Activated CD4-positive, alpha-beta memory T cell treated with anti-CD3 and anti-CD28 coated beads for 36 hours (primary cell): ENCODE measurements around the gene SAMD14. TPM values are rescaled to one million over a fixed set of nuclear protein-coding genes. Genes with fewer than 3 reads are reported as not detected.

ENCODE experiments used
- CTCF ChIA-PET: fragments of 350-600 bp; sonication (Branson Sonifier 250); formaldehyde crosslinking; loops from one replicate; lab custom pipeline; 2021; ENCODE audit warnings: antibody characterized with exemption, inconsistent platforms; lab: Charles Lee
- POLR2A ChIA-PET: fragments of 350-600 bp; sonication (Branson Sonifier 250); formaldehyde crosslinking; loops from one replicate; lab custom pipeline; 2021; ENCODE audit warnings: antibody characterized with exemption; lab: Charles Lee
- DNase-seq: peaks from one replicate; pipeline ENCODE4 v3.0.0-alpha.2; 2020
- H3K27ac Mint-ChIP-seq: one replicate; pipeline ENCODE4 v1.8.0; 2021; ENCODE audit warnings: mixed read lengths
- H3K27me3 Mint-ChIP-seq: one replicate; pipeline ENCODE4 v1.8.0; 2021; ENCODE audit warnings: mixed read lengths
- H3K36me3 Mint-ChIP-seq: one replicate; pipeline ENCODE4 v1.8.0; 2021; ENCODE audit warnings: mixed read lengths
- H3K4me1 Mint-ChIP-seq: one replicate; pipeline ENCODE4 v1.8.0; 2021; ENCODE audit warnings: low read depth, mixed read lengths
- H3K4me3 Mint-ChIP-seq: one replicate; pipeline ENCODE4 v1.8.0; 2021; ENCODE audit warnings: mild to moderate bottlenecking, mixed read lengths
- H3K9me3 Mint-ChIP-seq: one replicate; pipeline ENCODE4 v1.8.0; 2021; ENCODE audit warnings: mixed read lengths
- intact Hi-C: fragments of 100-400 bp; cut with micrococcal nuclease; formaldehyde crosslinking; loops from one replicate; pipeline ENCODE4 v1.15.1; 2023
- total RNA-seq, 2 experiments: library from RNA; stranded (reverse); gene quantifications; one replicate each; pipeline ENCODE4 v1.2.3, GENCODE V29; 2021

The SAMD14 gene
- total RNA-seq, 2 experiments from 2014 or later = 3.4 to 3.7 TPM

DNA sequence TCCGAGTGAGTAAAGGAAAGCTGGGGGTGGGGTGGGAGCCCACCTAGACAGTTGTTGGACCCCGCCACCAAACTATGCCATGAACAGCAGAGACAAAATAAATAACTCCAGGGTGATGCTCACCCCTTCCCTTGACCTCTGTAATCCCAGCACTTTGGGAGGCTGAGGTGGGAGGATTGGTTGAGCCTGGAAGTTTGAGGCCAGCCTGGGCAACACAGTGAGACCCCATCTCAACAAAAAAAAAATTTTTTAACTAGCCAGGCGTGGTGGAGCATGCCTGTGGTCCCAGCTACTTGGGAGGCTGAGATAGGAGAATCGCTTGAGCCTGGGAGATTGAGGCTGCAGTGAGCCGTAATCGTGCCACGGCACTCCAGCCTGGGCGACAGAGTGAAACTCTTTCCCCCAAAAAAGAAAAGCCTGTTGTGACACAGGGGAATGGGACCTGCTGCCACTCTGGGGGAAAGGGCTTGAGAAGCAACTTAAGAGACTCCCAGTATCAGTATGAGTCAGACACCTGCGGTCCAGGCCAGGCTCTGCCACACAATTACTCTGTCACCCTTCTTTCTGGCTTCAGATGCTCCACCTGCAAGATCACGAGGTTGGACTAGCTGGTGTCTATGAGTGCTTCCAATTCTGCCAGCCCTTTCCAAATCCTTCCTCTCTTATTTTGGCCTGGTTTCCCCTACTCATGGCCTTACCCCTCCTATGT is 40.9 kb upstream of the SAMD14 start:
- Mint-ChIP-seq H3K4me1 (peaks cover 19% of the 10 kb centered on the region), H3K27ac (no peak overlapping the region), H3K27me3 (no peaks in the 10 kb centered on the region), H3K4me3 (no peak overlapping the region), H3K36me3 (no peaks in the 10 kb centered on the region), H3K9me3 (no peaks in the 10 kb centered on the region)
- POLR2A ChIA-PET = no interaction called here
- peak; percentile 64 for DNase-seq
- CTCF ChIA-PET = interaction anchor here (0.6 to 3.6 kb wide), 12 partner anchors 7 to 306 kb away, joined by 3 to 42 read pairs (median 18); partner anchors contain the start of genes COL1A1 and TMEM92
- intact Hi-C loops = no loop called here

DNA sequence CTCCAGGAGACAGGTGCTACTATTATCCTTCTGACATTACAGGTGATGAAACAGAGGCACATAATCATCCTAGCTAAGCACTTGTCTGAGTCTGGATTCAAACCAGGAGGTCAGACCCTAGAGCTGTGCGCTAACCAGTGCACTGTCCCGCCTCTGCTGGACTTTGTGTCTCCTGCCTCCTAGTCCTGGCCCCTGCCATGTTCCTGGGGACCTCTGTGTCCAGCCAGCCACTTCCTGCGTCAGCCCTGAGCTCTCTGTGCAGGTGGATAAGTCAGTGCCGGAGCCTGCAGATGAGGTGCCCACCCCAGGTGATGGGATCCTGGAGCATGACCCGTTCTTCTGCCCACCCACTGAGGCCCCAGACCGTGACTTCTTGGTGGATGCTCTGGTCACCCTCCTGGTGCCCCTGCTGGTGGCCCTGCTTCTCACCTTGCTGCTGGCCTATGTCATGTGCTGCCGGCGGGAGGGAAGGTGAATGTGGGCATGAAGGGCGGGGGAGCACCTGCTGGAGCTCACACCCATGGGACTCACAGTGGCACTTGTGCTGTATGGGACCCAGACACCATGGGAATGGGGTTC is 40.0 kb upstream of the SAMD14 start:
- no peaks in the 10 kb centered on the region for H3K27me3 Mint-ChIP-seq
- intact Hi-C loops = loop anchor here (1.0 kb wide), 1 partner anchor 28 kb away; no protein-coding TSS in a partner anchor
- H3K36me3 Mint-ChIP-seq = no peaks in the 10 kb centered on the region
- ChIA-PET CTCF (interaction anchor here (0.6 to 3.6 kb wide), 39 partner anchors 8 to 265 kb away, joined by 3 to 42 read pairs (median 6); partner anchors contain the start of genes COL1A1 and TMEM92), POLR2A (interaction anchor here (0.8 kb wide), 1 partner anchor 30 kb away, joined by 3 read pairs; no protein-coding TSS in a partner anchor)
- no peak overlapping the region for H3K27ac Mint-ChIP-seq
- H3K9me3 Mint-ChIP-seq = no peaks in the 10 kb centered on the region
- no peak overlapping the region for H3K4me3 Mint-ChIP-seq
- no peak for DNase-seq
- H3K4me1 Mint-ChIP-seq = peaks cover 19% of the 10 kb centered on the region

DNA sequence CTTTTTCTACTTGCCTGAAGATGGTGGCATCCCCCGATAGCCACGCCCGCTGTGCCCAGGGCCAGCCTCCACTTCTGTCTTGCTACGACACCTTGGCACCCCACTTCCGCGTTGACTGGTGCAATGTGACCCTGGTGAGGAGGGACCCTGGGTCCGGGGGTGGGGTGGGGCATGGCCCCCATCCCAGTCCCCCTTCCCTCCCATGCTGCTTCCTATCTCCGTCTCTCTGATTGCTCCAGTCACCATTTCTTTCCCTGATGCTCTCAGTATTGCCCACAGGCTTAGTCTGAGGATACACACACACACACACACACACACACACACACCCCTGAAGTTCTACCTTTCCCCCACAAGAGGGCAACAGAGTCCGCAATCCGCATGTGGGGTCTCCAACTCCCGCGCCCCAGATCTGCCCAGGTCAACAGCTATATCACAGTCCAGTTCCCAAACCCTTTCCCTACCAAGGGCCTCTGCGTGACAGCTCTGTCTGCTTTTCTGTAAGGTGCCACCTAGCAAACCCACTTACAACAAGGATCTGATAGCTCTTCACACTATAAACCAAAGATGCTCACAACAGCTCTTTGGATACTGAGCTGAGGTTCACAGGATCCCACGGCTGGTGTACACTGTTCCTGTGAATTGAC is 39.3 kb upstream of the SAMD14 start:
- Mint-ChIP-seq H3K4me3 (peak overlapping the region; percentile 52), H3K9me3 (no peaks in the 10 kb centered on the region), H3K4me1 (peaks cover 19% of the 10 kb centered on the region), H3K27me3 (no peaks in the 10 kb centered on the region), H3K36me3 (no peaks in the 10 kb centered on the region), H3K27ac (no peak overlapping the region)
- intact Hi-C loops = loop anchor here (1.0 kb wide), 1 partner anchor 29 kb away; no protein-coding TSS in a partner anchor
- ChIA-PET POLR2A (interaction anchor here (0.8 kb wide), 1 partner anchor 31 kb away, joined by 3 read pairs; no protein-coding TSS in a partner anchor), CTCF (interaction anchor here (0.6 to 3.6 kb wide), 40 partner anchors 8 to 266 kb away, joined by 3 to 42 read pairs (median 6); partner anchors contain the start of genes COL1A1 and TMEM92)
- DNase-seq = peak; percentile 68

DNA sequence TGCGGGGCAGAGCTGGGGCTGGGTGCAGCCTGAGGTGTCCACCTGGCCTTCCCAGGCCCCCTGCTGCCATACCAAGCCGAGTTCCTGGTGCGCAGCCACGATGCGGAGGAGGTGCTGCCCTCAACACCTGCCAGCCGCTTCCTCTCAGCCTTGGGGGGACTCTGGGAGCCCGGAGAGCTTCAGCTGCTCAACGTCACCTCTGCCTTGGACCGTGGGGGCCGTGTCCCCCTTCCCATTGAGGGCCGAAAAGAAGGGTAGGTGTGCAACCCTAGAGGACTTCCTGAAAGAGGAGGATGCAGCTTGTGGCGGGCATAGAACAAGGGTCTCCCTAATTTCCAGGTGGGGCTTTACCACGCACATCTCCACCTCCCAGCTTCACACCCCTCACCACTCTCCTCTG is 38.4 kb upstream of the SAMD14 start:
- POLR2A ChIA-PET = no interaction called here
- H3K27me3 Mint-ChIP-seq = no peaks in the 10 kb centered on the region

DNA sequence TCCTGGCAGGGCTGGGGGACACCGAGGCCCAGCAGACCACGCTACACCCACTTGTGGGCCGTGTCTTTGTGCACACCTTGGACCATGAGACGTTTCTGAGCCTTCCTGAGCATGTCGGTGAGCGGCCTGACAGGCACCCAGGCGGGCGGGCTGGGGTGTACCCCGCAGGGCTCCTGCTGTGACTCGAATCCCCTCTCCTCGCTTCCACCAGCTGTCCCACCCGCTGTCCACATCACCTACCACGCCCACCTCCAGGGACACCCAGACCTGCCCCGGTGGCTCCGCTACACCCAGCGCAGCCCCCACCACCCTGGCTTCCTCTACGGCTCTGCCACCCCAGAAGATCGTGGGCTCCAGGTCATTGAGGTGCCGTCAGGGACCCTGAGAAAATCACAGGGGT is 37.4 kb upstream of the SAMD14 start:
- Mint-ChIP-seq H3K4me3 (no peak overlapping the region), H3K27me3 (no peaks in the 10 kb centered on the region), H3K4me1 (peaks cover 28% of the 10 kb centered on the region), H3K36me3 (no peaks in the 10 kb centered on the region), H3K27ac (no peak overlapping the region), H3K9me3 (no peaks in the 10 kb centered on the region)
- POLR2A ChIA-PET = no interaction called here
- CTCF ChIA-PET = interaction anchor here (1.0 to 3.6 kb wide), 4 partner anchors 11 to 129 kb away, joined by 4 to 27 read pairs (median 5); no protein-coding TSS in a partner anchor
- intact Hi-C loops = no loop called here
- DNase-seq = no peak

More for the DNA sequence above, 38.4 kb upstream of the SAMD14 start:
- Mint-ChIP-seq H3K9me3 (no peaks in the 10 kb centered on the region), H3K4me3 (no peak overlapping the region), H3K27ac (no peak overlapping the region), H3K36me3 (no peaks in the 10 kb centered on the region), H3K4me1 (peaks cover 25% of the 10 kb centered on the region)
- no peak for DNase-seq
- intact Hi-C loops = no loop called here
- CTCF ChIA-PET = interaction anchor here (0.7 to 3.6 kb wide), 9 partner anchors 10 to 129 kb away, joined by 3 to 35 read pairs (median 6); no protein-coding TSS in a partner anchor

DNA sequence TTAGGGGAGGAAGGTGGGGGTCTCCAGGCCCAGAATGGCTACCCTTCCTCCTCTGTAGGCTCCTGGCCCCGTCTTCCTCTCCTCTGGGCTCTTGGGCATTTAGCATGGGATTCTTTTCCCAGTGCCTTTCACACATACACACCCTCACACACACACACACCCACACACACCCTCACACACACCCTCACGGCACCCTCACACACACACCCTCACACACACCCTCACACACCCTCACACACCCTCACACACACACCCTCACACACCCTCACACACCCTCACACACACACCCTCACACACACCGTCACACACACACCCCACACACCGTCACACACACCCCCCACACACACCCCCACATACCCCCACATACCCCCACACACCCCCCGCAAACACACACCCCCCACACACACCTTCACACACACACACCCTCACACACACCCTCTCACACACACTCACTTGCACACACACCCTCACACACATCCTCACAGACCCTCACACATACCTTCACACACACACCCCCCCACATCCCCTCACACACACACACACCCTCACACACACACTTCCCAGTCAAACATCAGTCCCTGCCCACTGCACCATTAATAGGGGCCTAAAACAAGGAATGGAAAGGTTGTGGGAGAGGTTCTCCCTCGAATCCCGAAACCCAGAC is 36.7 kb upstream of the SAMD14 start:
- POLR2A ChIA-PET = no interaction called here
- H3K4me1 Mint-ChIP-seq = peaks cover 35% of the 10 kb centered on the region
- DNase-seq = no peak
- intact Hi-C loops = no loop called here
- H3K9me3 Mint-ChIP-seq = no peaks in the 10 kb centered on the region
- no peaks in the 10 kb centered on the region for H3K27me3 Mint-ChIP-seq
- no peaks in the 10 kb centered on the region for H3K36me3 Mint-ChIP-seq
- H3K27ac Mint-ChIP-seq = no peak overlapping the region
- no peak overlapping the region for H3K4me3 Mint-ChIP-seq
- CTCF ChIA-PET = interaction anchor here (1.5 to 1.7 kb wide), 2 partner anchors 27 to 131 kb away, joined by 4 to 5 read pairs; no protein-coding TSS in a partner anchor

DNA sequence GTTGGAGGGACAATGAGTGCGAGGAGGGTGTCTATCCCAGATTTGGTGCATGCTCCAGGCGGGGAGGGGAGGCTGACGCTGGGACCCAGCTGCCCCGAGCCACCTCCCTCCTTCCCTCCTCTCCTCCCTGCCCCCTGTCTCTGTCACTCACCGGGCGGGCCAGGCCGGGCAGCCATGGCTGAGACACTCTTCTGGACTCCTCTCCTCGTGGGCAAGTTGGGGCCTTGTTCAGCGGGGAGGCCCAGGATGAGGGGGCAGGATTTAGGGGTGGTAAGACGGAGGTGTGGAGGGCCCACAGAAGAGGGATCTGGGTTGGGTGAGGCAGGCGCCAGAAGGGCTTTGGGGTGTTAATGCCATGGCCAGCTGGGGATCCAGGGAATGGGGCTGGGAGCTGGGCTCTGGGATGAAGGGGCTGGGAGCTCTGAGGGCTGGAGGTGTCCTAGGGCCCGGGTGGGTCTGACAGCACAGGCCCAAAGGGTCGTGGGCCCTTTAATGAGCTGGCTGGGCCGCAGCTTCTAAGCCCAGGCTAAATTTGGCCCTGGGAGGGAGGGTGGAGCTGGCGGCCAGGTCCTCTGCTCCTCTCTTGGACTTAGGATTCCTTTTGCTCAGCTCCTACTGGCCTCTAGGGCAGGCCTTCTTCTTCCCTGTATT is 36.0 kb upstream of the SAMD14 start, which contains the start of gene SGCA:
TSS of gene SGCA (plus strand) at position 139 of the 651 bp plus-strand sequence. CDS start at position 175, 36 bp downstream.
- Mint-ChIP-seq H3K27ac (no peak within 1 kb of the TSS), H3K27me3 (no peaks in the 10 kb centered on the region), H3K36me3 (no peaks in the 10 kb centered on the region), H3K4me1 (peaks cover 36% of the 10 kb centered on the region), H3K9me3 (no peaks in the 10 kb centered on the region), H3K4me3 (no peak within 1 kb of the TSS)
- no peak for DNase-seq
- ChIA-PET POLR2A (no interaction called here), CTCF (interaction anchor here (1.5 to 1.7 kb wide), 3 partner anchors 27 to 132 kb away, joined by 4 to 5 read pairs (median 5); no protein-coding TSS in a partner anchor)
- intact Hi-C loops = no loop called here

DNA sequence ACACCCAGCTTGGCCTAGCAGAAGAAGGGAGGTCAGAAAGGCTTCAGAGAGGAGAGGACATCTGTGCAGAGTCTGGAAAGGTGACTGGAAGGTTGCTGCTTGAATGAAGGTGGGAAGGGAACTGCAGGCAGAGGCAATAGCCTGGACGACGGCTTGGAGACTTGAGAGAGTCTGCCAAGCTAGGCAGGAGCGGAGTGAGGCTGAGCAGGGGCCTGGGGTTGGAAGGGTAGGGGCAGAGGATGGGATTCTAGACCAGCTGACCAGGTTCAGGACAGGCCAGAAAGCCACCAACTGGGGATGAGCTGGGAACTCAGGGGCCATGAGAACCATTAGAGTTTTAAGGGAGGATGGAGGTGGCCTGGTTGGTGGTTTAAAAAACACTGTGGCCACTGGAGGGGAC is 35.5 kb upstream of the SAMD14 start:
- no peaks in the 10 kb centered on the region for H3K9me3 Mint-ChIP-seq
- no peaks in the 10 kb centered on the region for H3K36me3 Mint-ChIP-seq
- ChIA-PET CTCF (interaction anchor here (0.7 to 1.7 kb wide), 4 partner anchors 26 to 132 kb away, joined by 3 to 5 read pairs (median 4); no protein-coding TSS in a partner anchor), POLR2A (interaction anchor here (1.4 kb wide), 1 partner anchor 14 kb away, joined by 4 read pairs; no protein-coding TSS in a partner anchor)
- H3K27me3 Mint-ChIP-seq = no peaks in the 10 kb centered on the region
- intact Hi-C loops = no loop called here
- peaks cover 37% of the 10 kb centered on the region for H3K4me1 Mint-ChIP-seq
- DNase-seq = no peak
- no peak overlapping the region for H3K27ac Mint-ChIP-seq
- H3K4me3 Mint-ChIP-seq = no peak overlapping the region

DNA sequence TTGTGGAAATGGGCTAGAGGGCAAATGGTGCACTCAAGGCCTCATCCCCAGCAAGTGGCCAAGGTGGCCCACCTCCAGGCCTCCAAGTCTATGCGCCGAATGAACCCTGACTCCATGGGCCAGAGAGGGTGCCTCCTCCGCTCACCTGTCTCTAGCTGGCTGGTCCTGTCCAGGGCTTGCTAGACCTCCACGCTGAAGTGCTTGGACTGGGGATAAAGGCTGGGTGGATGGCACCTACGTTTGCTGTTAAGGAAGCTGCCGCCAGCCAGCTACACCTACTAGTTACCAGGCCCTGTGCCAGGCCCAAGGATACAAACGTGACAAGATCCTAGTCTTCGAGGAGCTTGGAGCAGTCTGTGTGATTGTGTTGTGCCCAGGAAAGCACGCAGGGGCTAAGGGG is 35.1 kb upstream of the SAMD14 start:
- H3K4me1 Mint-ChIP-seq = peaks cover 35% of the 10 kb centered on the region
- CTCF ChIA-PET = interaction anchor here (0.7 to 1.7 kb wide), 4 partner anchors 26 to 133 kb away, joined by 3 to 5 read pairs (median 4); no protein-coding TSS in a partner anchor
- intact Hi-C loops = no loop called here
- no peaks in the 10 kb centered on the region for H3K9me3 Mint-ChIP-seq
- POLR2A ChIA-PET = interaction anchor here (1.4 kb wide), 1 partner anchor 13 kb away, joined by 4 read pairs; no protein-coding TSS in a partner anchor
- no peak overlapping the region for H3K27ac Mint-ChIP-seq
- no peak overlapping the region for H3K4me3 Mint-ChIP-seq
- DNase-seq = no peak
- no peaks in the 10 kb centered on the region for H3K36me3 Mint-ChIP-seq
- H3K27me3 Mint-ChIP-seq = no peaks in the 10 kb centered on the region

DNA sequence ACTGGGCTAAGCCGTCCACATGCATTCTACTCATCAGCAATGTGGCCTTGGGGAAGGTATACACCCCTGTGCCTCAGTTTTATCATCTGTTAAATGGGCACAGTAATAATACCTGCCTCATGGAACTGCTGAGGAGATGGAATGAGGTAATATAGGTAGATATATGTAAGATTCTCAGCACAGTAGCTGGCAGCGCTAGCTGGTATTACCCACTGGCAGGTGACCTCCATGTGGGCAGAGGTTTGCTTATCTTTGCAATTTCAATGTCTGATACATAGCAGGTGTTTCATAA is 34.7 kb upstream of the SAMD14 start:
- CTCF ChIA-PET = interaction anchor here (0.7 to 1.5 kb wide), 2 partner anchors 34 to 35 kb away, joined by 3 to 5 read pairs; no protein-coding TSS in a partner anchor
- POLR2A ChIA-PET = interaction anchor here (1.4 kb wide), 1 partner anchor 13 kb away, joined by 4 read pairs; no protein-coding TSS in a partner anchor
- Mint-ChIP-seq H3K27ac (no peak overlapping the region), H3K27me3 (no peaks in the 10 kb centered on the region), H3K4me1 (peaks cover 35% of the 10 kb centered on the region), H3K36me3 (no peaks in the 10 kb centered on the region), H3K4me3 (no peak overlapping the region), H3K9me3 (no peaks in the 10 kb centered on the region)
- intact Hi-C loops = no loop called here
- no peak for DNase-seq
